Stimulated activated CD4-positive, alpha-beta T cell treated with anti-CD3 and anti-CD28 coated beads, TNF-alpha, amount 100 ng/mL, for 4 hours (primary cell): Measurements from ENCODE around the gene DYNLT4.
"Not testable (repeated sequence)": the region's sequence is repeated elsewhere in the genome, so short reads cannot be mapped to it uniquely, and the experiment has no call there.

Experiments
- DNase-seq, 3 experiments: peaks; one replicate each; pipeline ENCODE4 v3.0.0-alpha.2; 2020; ENCODE audit warnings: low read depth in 3 of 3

Gene DYNLT4

DNA sequence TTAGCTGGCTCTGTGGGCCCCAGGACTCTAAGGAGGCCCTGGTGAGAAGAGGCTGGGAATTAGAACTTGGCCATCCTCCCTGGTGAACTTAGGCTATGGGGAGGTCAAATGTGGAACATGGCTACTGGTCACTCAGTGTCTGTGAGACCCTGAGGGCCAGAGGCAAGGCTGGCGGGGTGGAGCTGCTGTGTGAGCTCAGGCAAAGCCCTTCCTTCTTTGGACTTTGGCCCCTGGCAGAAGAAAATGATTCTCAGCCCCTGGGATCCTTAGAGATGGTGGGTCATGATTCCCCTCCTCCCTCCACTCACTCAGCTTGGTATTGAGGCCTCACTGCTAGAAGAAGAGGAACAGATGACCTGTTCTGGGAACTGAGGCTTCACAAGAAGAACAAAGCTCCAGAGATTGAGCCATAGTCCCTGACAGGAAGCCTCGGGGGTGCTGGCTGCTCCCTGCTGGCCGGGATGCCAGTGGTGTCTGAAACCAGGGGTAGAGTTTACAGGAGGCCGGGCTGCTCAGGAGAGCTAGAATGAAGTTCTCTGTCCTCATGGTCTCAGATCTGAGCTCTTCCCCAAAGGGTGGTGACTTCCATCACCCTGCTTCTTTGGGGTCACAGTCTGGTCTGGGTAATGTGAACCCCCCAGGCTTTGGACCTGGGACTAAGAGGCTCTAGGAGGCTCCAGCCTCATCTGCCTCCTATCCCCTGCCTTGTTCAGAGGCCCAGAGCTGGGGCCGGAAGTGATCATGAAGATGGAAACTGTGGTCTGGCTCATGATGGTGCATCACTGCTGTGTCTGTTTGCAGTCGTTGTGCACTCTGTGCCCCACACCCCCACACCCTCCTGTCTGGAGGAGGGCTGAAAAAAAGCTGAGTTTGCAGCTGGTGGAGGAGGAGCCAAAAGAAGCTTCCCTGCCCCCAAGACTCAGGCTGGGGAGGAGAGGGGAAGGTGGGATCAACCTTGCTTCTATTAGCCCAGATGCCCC is 2.1 kb upstream of the DYNLT4 start:
- DNase-seq: peak; percentile 63 to 85 (median 79)

GRCh38 chr1:44808063-44808937 is 1.1 kb upstream of the DYNLT4 start, which contains the start of gene BTBD19:
Gene BTBD19, plus strand, starts transcription at chr1:44808523. Its CDS starts 298 bp downstream, at chr1:44808821.
- DNase-seq: peak; percentile 65 to 70 (median 67)

DNA sequence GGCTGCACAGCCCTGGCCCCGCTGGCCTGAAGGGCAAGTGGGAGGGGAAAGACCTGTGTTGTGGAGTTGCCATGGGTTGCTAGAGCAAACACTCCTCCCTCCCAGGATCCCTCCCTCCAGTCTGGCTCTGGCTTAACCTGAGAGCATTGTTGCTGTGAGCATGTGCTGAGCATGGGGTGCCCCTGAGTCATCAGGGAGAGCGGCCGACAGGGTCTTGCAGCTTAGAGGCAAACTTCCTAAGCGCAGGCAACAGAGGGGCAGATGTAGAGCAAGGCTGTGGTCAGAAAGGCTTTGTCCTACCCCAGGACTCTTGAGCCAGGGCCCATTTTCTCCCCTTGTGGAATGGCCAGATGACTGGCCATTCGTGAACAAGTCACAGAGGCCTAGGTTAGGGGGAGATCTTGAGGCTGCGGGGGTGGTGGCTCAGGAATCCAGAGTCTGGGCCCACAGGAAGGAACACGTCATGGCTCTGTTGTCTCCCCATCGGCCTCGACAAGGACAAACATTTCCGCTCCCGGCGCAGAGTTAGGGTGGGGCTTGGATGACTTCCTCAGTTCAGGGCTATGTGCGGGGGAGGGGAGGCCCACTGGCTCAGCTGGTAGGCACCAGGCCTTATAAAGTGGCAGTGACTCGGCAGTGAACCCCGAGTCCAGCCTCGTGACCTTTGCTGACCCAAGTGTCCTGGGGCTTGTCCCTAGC is 362 bp upstream of the DYNLT4 start:
- DNase-seq: peak; percentile 68 to 81 (median 71)

GRCh38 chr1:44806025-44806703 is 987 bp downstream of the DYNLT4 start:
- DNase-seq: no peak

GRCh38 chr1:44805311-44806024 is 1.7 kb downstream of the DYNLT4 start:
- no peak for DNase-seq

- DNase-seq: no peak
These were observed 3.6 kb downstream of the DYNLT4 start for GRCh38 chr1:44803312-44804095.

DNA sequence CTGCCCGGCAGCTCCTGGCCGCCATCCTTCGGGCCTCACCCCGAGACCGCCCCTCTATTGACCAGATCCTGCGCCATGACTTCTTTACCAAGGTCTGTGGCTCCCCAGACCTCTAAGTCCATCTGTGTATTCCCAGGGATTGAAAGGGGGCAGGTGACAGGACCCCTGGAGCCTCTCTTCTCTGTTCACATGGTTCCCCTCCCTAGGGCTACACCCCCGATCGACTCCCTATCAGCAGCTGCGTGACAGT is 4.2 kb downstream of the DYNLT4 start:
- no peak for DNase-seq

DNA sequence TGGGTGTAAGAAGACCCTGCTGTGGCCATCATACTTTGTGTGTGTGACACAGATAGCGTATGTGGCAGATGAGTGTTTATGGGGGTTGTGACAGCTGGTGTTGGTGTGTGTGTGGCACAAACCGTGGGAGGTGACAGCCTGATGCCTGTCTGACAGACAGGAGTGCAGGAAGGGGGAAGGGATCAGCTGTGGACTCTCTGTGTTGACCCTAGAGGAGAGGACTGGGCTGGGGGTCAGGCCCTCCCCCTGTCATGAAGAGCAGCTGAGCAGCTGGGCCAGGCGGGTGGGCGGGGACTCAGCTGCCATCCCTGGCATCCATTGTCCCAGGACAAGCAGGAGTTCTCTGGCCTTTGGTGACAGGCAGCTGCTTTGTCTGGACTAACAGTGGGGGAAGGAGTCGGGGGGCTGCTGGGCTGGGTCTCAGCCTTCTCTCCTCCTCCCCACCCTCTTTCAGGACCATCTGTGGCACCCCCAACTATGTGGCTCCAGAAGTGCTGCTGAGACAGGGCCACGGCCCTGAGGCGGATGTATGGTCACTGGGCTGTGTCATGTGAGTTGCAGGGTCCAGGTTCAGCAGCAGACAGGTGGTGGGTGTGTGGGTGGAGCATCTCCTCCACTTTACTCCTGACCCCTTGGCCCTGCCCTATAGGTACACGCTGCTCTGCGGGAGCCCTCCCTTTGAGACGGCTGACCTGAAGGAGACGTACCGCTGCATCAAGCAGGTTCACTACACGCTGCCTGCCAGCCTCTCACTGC is 4.7 kb downstream of the DYNLT4 start:
- DNase-seq: no peak

GRCh38 chr1:44801491-44802305 is 5.5 kb downstream of the DYNLT4 start:
- peak in 1 of 3 experiments; percentile 39 for DNase-seq

GRCh38 chr1:44799770-44800584 is 7.2 kb downstream of the DYNLT4 start, which contains the start of gene PLK3:
Gene PLK3, plus strand, starts transcription at chr1:44800377. Its CDS starts 87 bp downstream, at chr1:44800464.
- DNase-seq: peak; percentile 93 to 99 (median 98)

- DNase-seq: no peak
These were observed 8.4 kb downstream of the DYNLT4 start for GRCh38 chr1:44798481-44799365.

DNA sequence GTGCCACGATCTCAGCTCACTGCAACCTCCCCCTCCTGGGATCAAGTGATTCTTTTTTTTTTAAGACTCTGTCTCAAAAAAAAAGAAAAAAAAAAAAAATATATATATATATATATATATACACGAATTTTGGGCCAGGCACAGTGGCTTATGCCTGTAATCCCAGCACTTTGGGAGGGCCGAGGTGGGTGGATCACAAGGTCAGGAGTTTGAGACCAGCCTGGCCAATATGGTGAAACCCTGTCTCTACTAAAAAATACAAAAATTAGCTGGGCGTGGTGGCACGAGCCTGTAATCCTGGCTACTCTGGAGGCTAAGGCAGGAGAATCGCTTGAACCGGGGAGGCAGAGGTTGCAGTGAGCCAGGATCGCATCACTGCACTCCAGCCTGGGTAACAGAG is 9.3 kb downstream of the DYNLT4 start:
- DNase-seq: not testable (repeated sequence)

DNA sequence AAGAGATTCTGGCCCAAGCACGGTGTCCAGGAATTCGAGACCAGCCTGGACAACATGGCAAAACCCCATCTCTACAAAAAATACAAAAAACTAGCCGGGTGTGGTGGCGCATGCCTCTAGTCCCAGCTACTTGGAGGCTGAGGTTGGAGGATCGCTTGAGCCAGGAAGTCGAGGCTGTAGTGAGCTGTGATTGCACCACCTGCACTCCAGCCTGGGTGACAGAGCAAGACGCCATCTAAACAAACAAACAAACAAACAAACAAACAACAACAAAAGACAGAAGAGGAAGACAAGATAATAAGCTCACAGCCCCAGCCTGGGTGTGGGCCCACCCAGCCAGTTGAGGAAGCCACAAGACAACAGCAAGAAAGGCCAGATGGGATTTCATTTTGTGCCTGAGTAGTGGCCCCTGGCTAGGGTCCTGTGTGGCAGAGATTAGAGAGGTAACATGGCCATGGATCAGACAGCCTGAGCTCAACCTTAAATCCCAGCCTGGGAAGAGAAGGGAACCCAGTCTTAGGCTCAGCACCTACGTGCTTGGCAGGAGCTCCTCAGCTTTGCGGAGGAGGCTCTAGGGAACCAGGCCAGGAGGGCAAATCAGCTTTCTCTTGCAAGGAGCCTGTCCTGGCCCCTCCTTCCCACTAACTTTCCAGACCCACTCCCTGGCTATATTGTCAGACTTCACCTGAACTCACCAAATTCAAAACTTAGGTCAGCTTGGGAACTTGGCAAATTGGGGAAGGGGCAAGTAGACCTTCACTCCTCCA is 14.2 kb downstream of the DYNLT4 start:
- DNase-seq: no peak

DNA sequence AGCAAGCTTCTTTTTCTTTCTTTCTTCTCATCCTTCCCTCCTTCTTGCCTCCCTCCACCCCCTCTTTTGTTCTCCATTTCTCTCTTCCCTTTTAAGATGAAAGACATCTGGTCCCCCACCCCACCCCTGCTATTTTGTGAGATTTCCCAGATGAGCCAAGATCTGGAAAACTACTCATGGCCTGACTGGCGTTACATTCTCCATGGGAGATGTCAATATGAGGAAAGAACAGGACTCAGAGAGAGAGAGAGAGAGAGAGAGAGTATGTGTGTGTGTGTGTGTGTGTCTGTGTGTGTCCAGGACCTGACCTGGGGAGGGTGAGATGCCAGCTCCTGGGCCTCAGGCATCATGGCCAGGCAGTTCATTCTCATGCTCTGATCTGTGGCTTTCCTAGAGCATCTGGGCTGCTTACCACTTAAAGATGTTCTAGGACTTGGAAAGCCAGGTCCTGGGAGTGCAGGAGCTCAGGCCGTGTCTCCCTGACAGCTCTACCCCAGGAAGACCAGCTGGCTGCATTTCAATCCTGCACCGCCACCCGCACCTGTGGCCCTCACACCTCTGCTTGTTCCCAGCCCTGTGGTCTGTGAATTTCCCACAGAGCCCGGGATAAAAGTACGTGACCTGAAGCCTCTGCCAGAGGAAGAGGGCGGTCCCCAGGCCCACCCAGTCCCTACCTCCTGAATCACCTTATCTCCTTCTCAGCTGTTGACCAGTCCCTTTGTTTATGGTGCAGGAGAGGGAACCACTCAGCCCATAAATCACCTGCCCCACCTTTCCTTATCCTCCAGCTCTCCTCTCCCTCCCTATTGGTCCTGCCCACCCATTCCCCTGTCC is 16.0 kb downstream of the DYNLT4 start:
- no peak for DNase-seq
